OCI-LY7 (cell line): ENCODE measurements around the gene CD164.
A peak's percentile ranks its signal among the peaks of the same experiment; 100 is the strongest.

Source experiments
- EZH2phosphoT487 ChIP-seq: fragments of 200-600 bp; sonication (generic); IDR thresholded peaks from 2 replicates; pipeline ENCODE4 v1.6.1; 2018; ENCODE audit warnings: low read depth, borderline replicate concordance, mild to moderate bottlenecking, mixed run types, antibody characterized with exemption, low read length, moderate library complexity, mixed read lengths
- TF ChIP-seq, protein P1 (sequence below): fragments of 200-600 bp; sonication (generic); conservative IDR thresholded peaks from 2 replicates; pipeline ENCODE4 v1.5.1; 2014; ENCODE audit warnings: mild to moderate bottlenecking, antibody characterized with exemption, low read length, moderate library complexity, mixed read lengths

DNA sequence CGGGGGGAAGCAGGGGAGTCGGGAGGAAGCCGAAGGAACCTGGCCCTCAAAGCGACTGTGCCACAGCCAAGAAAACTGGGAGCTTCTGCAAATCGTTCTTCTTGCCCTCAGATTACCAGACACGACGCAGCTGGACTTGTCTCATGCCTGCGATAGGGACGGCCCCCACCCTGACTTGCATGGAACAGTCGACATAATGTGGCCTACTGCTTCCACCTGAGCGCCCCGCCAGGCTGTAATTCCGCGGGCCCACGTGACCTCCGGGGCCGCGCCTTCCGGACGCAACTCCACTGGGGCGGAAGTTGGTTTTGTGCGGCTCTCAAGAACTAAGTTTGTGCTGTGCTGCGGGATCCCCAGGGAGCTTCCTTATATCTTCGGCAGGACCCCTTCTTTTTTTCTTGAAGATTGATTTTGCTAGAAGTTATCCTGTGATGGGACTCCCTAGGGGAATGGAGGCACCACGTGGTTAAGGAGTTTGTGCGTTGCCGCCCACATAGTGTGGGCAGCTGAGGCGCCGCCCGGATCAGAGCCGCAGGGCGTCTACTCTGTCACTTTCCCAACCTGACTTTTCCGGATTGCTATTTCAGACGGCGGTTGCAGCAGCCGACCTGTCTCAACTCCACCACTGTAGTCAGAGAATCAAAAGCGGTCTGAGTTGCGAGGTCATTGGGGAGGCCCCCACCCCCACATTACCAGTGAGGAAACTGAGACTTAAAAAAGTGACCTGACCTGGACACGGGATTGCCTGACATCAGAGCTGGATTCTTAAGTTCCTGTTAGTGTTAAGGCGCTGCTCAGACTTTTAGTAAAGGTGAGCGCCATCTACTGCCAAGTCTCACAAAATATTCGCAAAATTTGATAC is 540 bp upstream of the CD164 start:
- TF ChIP-seq, protein P1, sequence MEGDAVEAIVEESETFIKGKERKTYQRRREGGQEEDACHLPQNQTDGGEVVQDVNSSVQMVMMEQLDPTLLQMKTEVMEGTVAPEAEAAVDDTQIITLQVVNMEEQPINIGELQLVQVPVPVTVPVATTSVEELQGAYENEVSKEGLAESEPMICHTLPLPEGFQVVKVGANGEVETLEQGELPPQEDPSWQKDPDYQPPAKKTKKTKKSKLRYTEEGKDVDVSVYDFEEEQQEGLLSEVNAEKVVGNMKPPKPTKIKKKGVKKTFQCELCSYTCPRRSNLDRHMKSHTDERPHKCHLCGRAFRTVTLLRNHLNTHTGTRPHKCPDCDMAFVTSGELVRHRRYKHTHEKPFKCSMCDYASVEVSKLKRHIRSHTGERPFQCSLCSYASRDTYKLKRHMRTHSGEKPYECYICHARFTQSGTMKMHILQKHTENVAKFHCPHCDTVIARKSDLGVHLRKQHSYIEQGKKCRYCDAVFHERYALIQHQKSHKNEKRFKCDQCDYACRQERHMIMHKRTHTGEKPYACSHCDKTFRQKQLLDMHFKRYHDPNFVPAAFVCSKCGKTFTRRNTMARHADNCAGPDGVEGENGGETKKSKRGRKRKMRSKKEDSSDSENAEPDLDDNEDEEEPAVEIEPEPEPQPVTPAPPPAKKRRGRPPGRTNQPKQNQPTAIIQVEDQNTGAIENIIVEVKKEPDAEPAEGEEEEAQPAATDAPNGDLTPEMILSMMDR = peak; percentile 90
- no peak for TF ChIP-seq EZH2phosphoT487
